Measurements from ENCODE around the gene RPL13. TPM values are rescaled to one million over a fixed set of nuclear protein-coding genes. Genes with fewer than 3 reads are reported as not detected.

Gene RPL13
- polyA plus RNA-seq, 3 donors, result 1,251 to 2,437 (median 1,329) TPM

DNA sequence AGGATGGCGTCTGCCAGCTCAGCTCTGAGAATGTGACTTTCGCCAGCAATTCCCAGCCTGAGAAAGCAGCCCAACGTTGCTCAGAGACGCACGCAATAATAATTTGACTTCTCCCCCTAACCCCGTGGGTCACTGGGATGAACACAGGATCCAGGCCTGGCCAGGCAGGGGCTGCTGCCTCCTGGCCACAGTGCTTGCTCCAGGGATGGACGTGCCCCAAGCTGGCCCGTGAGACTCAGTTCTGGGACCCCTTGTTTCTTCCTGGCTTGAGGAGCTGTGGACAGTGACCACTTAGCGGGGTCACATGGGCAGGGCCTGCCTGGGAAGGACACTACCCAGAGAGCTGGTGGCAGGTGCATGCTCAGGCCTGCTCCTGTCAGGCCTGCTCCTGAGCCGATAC lies 39.4 kb downstream of the RPL13 start:
- H3K27ac ChIP-seq (ENCODE audit: low read depth in 1 of 2, low read length in 2 of 2), result no peak overlapping the region
- TF ChIP-seq, protein P1, sequence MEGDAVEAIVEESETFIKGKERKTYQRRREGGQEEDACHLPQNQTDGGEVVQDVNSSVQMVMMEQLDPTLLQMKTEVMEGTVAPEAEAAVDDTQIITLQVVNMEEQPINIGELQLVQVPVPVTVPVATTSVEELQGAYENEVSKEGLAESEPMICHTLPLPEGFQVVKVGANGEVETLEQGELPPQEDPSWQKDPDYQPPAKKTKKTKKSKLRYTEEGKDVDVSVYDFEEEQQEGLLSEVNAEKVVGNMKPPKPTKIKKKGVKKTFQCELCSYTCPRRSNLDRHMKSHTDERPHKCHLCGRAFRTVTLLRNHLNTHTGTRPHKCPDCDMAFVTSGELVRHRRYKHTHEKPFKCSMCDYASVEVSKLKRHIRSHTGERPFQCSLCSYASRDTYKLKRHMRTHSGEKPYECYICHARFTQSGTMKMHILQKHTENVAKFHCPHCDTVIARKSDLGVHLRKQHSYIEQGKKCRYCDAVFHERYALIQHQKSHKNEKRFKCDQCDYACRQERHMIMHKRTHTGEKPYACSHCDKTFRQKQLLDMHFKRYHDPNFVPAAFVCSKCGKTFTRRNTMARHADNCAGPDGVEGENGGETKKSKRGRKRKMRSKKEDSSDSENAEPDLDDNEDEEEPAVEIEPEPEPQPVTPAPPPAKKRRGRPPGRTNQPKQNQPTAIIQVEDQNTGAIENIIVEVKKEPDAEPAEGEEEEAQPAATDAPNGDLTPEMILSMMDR (IDR thresholded peaks at IDR 0.05), result no peak
- Mint-ChIP-seq H3K4me1 (peaks cover 7% of the 10 kb centered on the region), H3K27ac (no peak overlapping the region), H3K36me3 (no peaks in the 10 kb centered on the region), H3K9me3 (peaks cover 0 to 5% (median 0%) of the 10 kb centered on the region in 7 donors), H3K4me3 (no peak overlapping the region), H3K27me3 (ENCODE audit: low read depth in 3 of 3) (peaks cover 2 to 23% (median 4%) of the 10 kb centered on the region in 3 donors)
- no peaks in the 10 kb centered on the region for H4K20me1 ChIP-seq (ENCODE audit: insufficient read depth, low read length)
- no peak for DNase-seq
- peaks cover 0 to 8% of the 10 kb centered on the region in 2 donors for H3K4me1 ChIP-seq (ENCODE audit: control insufficient read depth in 1 of 2, insufficient read depth in 2 of 2, low read length in 2 of 2)
- no peak overlapping the region for H3K9ac ChIP-seq (ENCODE audit: insufficient read depth, low read length, poor library complexity, severe bottlenecking)
- H2AFZ ChIP-seq (ENCODE audit: insufficient read depth, low read depth, low read length, poor library complexity, severe bottlenecking), result no peak overlapping the region
- no peaks in the 10 kb centered on the region for H3K36me3 ChIP-seq (replicated peaks in 1 of 2; ENCODE audit: control insufficient read depth in 1 of 2, insufficient read depth in 2 of 2, low read length in 2 of 2)
- no peaks in the 10 kb centered on the region for H3K9me3 ChIP-seq (replicated peaks in 1 of 2; ENCODE audit: control insufficient read depth in 1 of 2, insufficient read depth in 1 of 2, low read length in 2 of 2)
- intact Hi-C loops (cut with micrococcal nuclease), result no loop called here
- H3K27me3 ChIP-seq (ENCODE audit: control insufficient read depth in 2 of 2, insufficient read depth in 2 of 2, low read length in 2 of 2), result no peaks in the 10 kb centered on the region
- no peak overlapping the region for H3K4me2 ChIP-seq (replicated peaks; ENCODE audit: extremely low read depth, low read length, poor library complexity, severe bottlenecking)
- H3K79me2 ChIP-seq (ENCODE audit: insufficient read depth, low read length), result no peaks in the 10 kb centered on the region
- no peak overlapping the region for H3K4me3 ChIP-seq (replicated peaks in 1 of 3; ENCODE audit: low read depth in 2 of 3, low read length in 3 of 3)
- WGBS (ENCODE audit: insufficient coverage), result 88% methylated on average over 9 of the region's 10 CpGs

DNA sequence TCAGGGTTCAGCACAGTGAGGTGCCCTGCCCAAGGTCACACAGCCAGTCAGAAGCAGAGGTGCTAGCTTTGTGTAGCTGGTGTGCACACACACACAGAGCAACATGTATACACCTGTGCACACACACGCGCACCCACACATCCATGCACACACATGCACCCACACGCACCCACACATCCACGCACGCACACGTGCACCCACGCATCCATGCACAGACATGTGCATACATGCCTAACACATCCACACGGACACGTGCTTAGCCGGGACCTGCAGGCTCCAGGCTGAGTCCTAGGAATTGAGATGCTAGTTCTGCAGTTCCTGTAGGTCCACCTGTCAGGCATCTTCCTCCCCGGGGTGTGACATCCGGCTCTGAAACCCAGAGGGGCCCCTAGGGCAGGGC lies 39.9 kb downstream of the RPL13 start:
- peaks cover 2 to 23% (median 4%) of the 10 kb centered on the region in 3 donors for H3K27me3 Mint-ChIP-seq (ENCODE audit: low read depth in 3 of 3)
- H3K4me1 ChIP-seq (ENCODE audit: control insufficient read depth in 1 of 2, insufficient read depth in 2 of 2, low read length in 2 of 2), result peaks cover 0 to 8% of the 10 kb centered on the region in 2 donors
- H3K9ac ChIP-seq (ENCODE audit: insufficient read depth, low read length, poor library complexity, severe bottlenecking), result no peak overlapping the region
- H3K36me3 ChIP-seq (replicated peaks in 1 of 2; ENCODE audit: control insufficient read depth in 1 of 2, insufficient read depth in 2 of 2, low read length in 2 of 2), result no peaks in the 10 kb centered on the region
- H3K4me1 Mint-ChIP-seq, result peaks cover 7% of the 10 kb centered on the region
- no peaks in the 10 kb centered on the region for H3K9me3 ChIP-seq (replicated peaks in 1 of 2; ENCODE audit: control insufficient read depth in 1 of 2, insufficient read depth in 1 of 2, low read length in 2 of 2)
- H3K27ac Mint-ChIP-seq, result no peak overlapping the region
- WGBS (ENCODE audit: insufficient coverage), result 91% methylated on average over 12 of the region's 12 CpGs
- H3K4me3 Mint-ChIP-seq, result no peak overlapping the region
- H3K27ac ChIP-seq (ENCODE audit: low read depth in 1 of 2, low read length in 2 of 2), result no peak overlapping the region
- H3K9me3 Mint-ChIP-seq, result peaks cover 0 to 5% (median 0%) of the 10 kb centered on the region in 7 donors
- no peaks in the 10 kb centered on the region for H3K27me3 ChIP-seq (ENCODE audit: control insufficient read depth in 2 of 2, insufficient read depth in 2 of 2, low read length in 2 of 2)
- intact Hi-C loops (cut with micrococcal nuclease), result no loop called here
- H3K4me2 ChIP-seq (replicated peaks; ENCODE audit: extremely low read depth, low read length, poor library complexity, severe bottlenecking), result no peak overlapping the region
- TF ChIP-seq, protein P1 (IDR thresholded peaks at IDR 0.05), result no peak
- H3K79me2 ChIP-seq (ENCODE audit: insufficient read depth, low read length), result no peaks in the 10 kb centered on the region
- no peaks in the 10 kb centered on the region for H3K36me3 Mint-ChIP-seq
- no peak overlapping the region for H3K4me3 ChIP-seq (replicated peaks in 1 of 3; ENCODE audit: low read depth in 2 of 3, low read length in 3 of 3)
- DNase-seq, result no peak
- no peaks in the 10 kb centered on the region for H4K20me1 ChIP-seq (ENCODE audit: insufficient read depth, low read length)
- H2AFZ ChIP-seq (ENCODE audit: insufficient read depth, low read depth, low read length, poor library complexity, severe bottlenecking), result no peak overlapping the region
